K562 (cell line): ENCODE measurements around the gene TRANK1. TPM values are rescaled to one million over a fixed set of nuclear protein-coding genes. Genes with fewer than 3 reads are reported as not detected.

Experiments used
- ATAC-seq: fragments of 200-7000 bp; cut with Tn5 transposase; 3 replicates; pipeline ENCODE4 v1.9.1; 2020; ENCODE audit warnings: moderate library complexity
- BruUV-seq: library from RNA; stranded (reverse); fragments of 400-500 nt; replicated peaks from 2 replicates; lab custom pipeline; 2021; lab: Mats Ljungman, UMichigan
- CTCF ChIA-PET: fragments of 300-600 bp; formaldehyde crosslinking; extraction: SDS; loops from one replicate; lab custom pipeline; 2021; ENCODE audit warnings: low intra/inter-chr PET ratio; lab: Yijun Ruan, JAX
- POLR2A ChIA-PET: fragments of 300-600, 350-650 bp; sonication (Branson Sonifier 250); formaldehyde crosslinking; extraction: SDS; loops from one replicate; lab custom pipeline; 2021; ENCODE audit warnings: antibody characterized with exemption, inconsistent platforms; lab: Yijun Ruan, JAX
- DNase-seq, 4 experiments: peaks; one replicate each; pipeline versions ENCODE4 v3.0.0 to v3.0.0-alpha.2; 2011 to 2018; ENCODE audit warnings: low spot score in 3 of 4, mixed read lengths in 3 of 4; ENCODE audit errors: extremely low read depth in 1 of 4
- FAIRE-seq: peaks from 2 replicates; lab custom pipeline; 2011; peaks lifted over from hg19 to GRCh38; lab: Jason Lieb, UNC
- H2AFZ ChIP-seq: 2 replicates; pipeline ENCODE4 v1.6.0; 2011; ENCODE audit warnings: low read depth, low read length, control low read depth, inconsistent platforms
- H3K27ac ChIP-seq: fragments of 200-600 bp; 3 replicates; pipeline ENCODE4 v1.8.0; 2011; ENCODE audit warnings: low read depth, mild to moderate bottlenecking, control low read depth, inconsistent platforms, low read length, moderate library complexity, mixed read lengths; ENCODE audit errors: extremely low read depth
- H3K27me3 ChIP-seq, 2 experiments: fragments of 300-600 bp in 1 of 2; 2 replicates in 1 of 2; 3 replicates in 1 of 2; pipeline versions ENCODE4 v1.6.0 to v1.8.0; 2011; ENCODE audit warnings: inconsistent platforms in 2 of 2, low read length in 2 of 2, mild to moderate bottlenecking in 1 of 2, mixed read lengths in 1 of 2, moderate library complexity in 1 of 2; ENCODE audit not compliant: control insufficient read depth in 2 of 2, insufficient read depth in 2 of 2
- H3K36me3 ChIP-seq: fragments of 300-600 bp; 3 replicates; pipeline ENCODE4 v1.8.0; 2011; ENCODE audit warnings: mild to moderate bottlenecking, low read length, inconsistent platforms; ENCODE audit not compliant: control insufficient read depth, insufficient read depth
- H3K4me1 ChIP-seq, 2 experiments: fragments of 200-600 bp in 1 of 2; replicated peaks in 1 of 2; 2 replicates in 1 of 2; 3 replicates in 1 of 2; pipeline versions ENCODE4 v1.5.1 to v1.8.0; 2011; ENCODE audit warnings: inconsistent platforms in 2 of 2, low read length in 2 of 2, mild to moderate bottlenecking in 1 of 2, mixed read lengths in 1 of 2, moderate library complexity in 1 of 2; ENCODE audit not compliant: control insufficient read depth in 2 of 2, insufficient read depth in 2 of 2
- H3K4me2 ChIP-seq: 2 replicates; pipeline ENCODE4 v1.6.1; 2011; ENCODE audit warnings: low read length, control low read depth, inconsistent platforms, mixed read lengths; ENCODE audit not compliant: insufficient read depth
- H3K4me3 ChIP-seq: fragments of 200-600 bp; sonication (generic), shearing (Covaris generic); 2 replicates; pipeline ENCODE4 v1.5.1; 2016; ENCODE audit warnings: control low read depth, inconsistent platforms
- H3K79me2 ChIP-seq: fragments of 200-600 bp; 3 replicates; pipeline ENCODE4 v1.8.0; 2011; ENCODE audit warnings: low read length, inconsistent platforms; ENCODE audit not compliant: control insufficient read depth, insufficient read depth
- H3K9ac ChIP-seq, 2 experiments: 2 replicates each; pipeline versions ENCODE4 v1.6.0 to v1.6.1; 2011; ENCODE audit warnings: low read depth in 2 of 2, low read length in 2 of 2, control low read depth in 1 of 2, inconsistent platforms in 1 of 2, mild to moderate bottlenecking in 1 of 2, mixed read lengths in 1 of 2; ENCODE audit not compliant: insufficient read depth in 1 of 2
- H3K9me1 ChIP-seq: one replicate; pipeline ENCODE4 v1.6.0; 2011; ENCODE audit warnings: inconsistent platforms, mild to moderate bottlenecking, low read length, moderate library complexity; ENCODE audit not compliant: control insufficient read depth, insufficient read depth
- H3K9me3 ChIP-seq: replicated peaks from 2 replicates; pipeline ENCODE4 v1.5.1; 2011; ENCODE audit warnings: low read depth, low read length, inconsistent platforms; ENCODE audit not compliant: control insufficient read depth, insufficient read depth
- H4K20me1 ChIP-seq: replicated peaks from 2 replicates; pipeline ENCODE4 v1.6.1; 2011; ENCODE audit warnings: low read length, inconsistent platforms, mixed read lengths; ENCODE audit not compliant: control insufficient read depth, insufficient read depth
- CTBP1 ChIP-seq: fragments of 450-650 bp; IDR thresholded peaks from 2 replicates; pipeline ENCODE4 v1.6.1; 2016; ENCODE audit warnings: borderline replicate concordance
- EP300 ChIP-seq: IDR thresholded peaks from 2 replicates; pipeline ENCODE4 v1.6.1; 2012; ENCODE audit warnings: low read length, improper control_type of control experiment
- ESRRA ChIP-seq: fragments of 450-650 bp; IDR thresholded peaks from 2 replicates; pipeline ENCODE4 v1.6.1; 2014; ENCODE audit warnings: low read depth, mild to moderate bottlenecking, moderate library complexity, borderline replicate concordance
- KDM1A ChIP-seq, 2 experiments: fragments of 450-650 bp; IDR thresholded peaks; 2 replicates each; pipeline ENCODE4 v1.6.1; 2016; ENCODE audit warnings: mild to moderate bottlenecking in 2 of 2
- MEIS2 ChIP-seq: fragments of 450-650 bp; IDR thresholded peaks from 2 replicates; pipeline ENCODE4 v1.6.1; 2014; ENCODE audit warnings: mild to moderate bottlenecking; ENCODE audit not compliant: partially characterized antibody
- MTA1 ChIP-seq: fragments of 450-650 bp; IDR thresholded peaks from 2 replicates; pipeline ENCODE4 v1.6.1; 2017; ENCODE audit warnings: borderline replicate concordance
- NCOA1 ChIP-seq: fragments of 450-650 bp; IDR thresholded peaks from 2 replicates; pipeline ENCODE4 v1.6.1; 2016; ENCODE audit warnings: low read depth
- SMARCA4 ChIP-seq: fragments of 450-650 bp; IDR thresholded peaks from 2 replicates; pipeline ENCODE4 v1.6.1; 2016
- SOX6 ChIP-seq: fragments of 450-650 bp; IDR thresholded peaks from 2 replicates; pipeline ENCODE4 v1.6.1; 2014; ENCODE audit warnings: mild to moderate bottlenecking
- ZEB2 ChIP-seq: fragments of 450-650 bp; IDR thresholded peaks from 2 replicates; pipeline ENCODE4 v1.6.1; 2016
- ZNF318 ChIP-seq, 2 experiments: fragments of 450-650 bp; IDR thresholded peaks; 2 replicates each; pipeline ENCODE4 v1.6.1; 2016; ENCODE audit warnings: mild to moderate bottlenecking in 2 of 2, borderline replicate concordance in 1 of 2, low read depth in 1 of 2, moderate library complexity in 1 of 2
- WGBS: fragments of 100-300 bp; shearing (Covaris generic); methylation state at CpG from one replicate; pipeline ENCODE4 v1.1.6; 2016; ENCODE audit warnings: low coverage, mixed read lengths; ENCODE audit not compliant: insufficient coverage; ENCODE audit errors: missing lambda C conversion rate; 5-methylcytosine and 5-hydroxymethylcytosine counted together
- in situ Hi-C: fragments of 300-500 bp; cut with MboI; formaldehyde crosslinking; loops from 4 replicates; pipeline ENCODE4 v1.15.0; 2018; ENCODE audit warnings: inconsistent platforms, mixed read lengths
- intact Hi-C: fragments of 100-400 bp; cut with micrococcal nuclease; formaldehyde crosslinking; loops from 2 replicates; pipeline ENCODE4 v1.14.2; 2022
- polyA plus RNA-seq, 8 experiments: library from polyadenylated mRNA; depleted of rRNA in 4 of 8; stranded (reverse) in 5 of 8; unstranded in 3 of 8; fragments of >200 nt; fragmentation: Nextera tagmentation in 2 of 8; fragmentation: Illumina TruSeq in 1 of 8; extraction: Ambion mirVana in 2 of 8; extraction: Trizol in 1 of 8; gene quantifications; 2 replicates each; pipeline versions ENCODE4 v1.2.1 to v1.2.3, GENCODE V29; 2011 to 2014; ENCODE audit warnings: inconsistent platforms in 1 of 8, missing spikeins in 1 of 8
- total RNA-seq, 7 experiments: library from RNA; depleted of rRNA in 6 of 7; stranded (reverse); fragments of >200 nt in 6 of 7; fragmentation: Illumina TruSeq in 2 of 7; extraction: Trizol in 2 of 7; gene quantifications; 2 replicates each; pipeline versions ENCODE4 v1.2.1 to v1.2.3, GENCODE V29; 2011 to 2021; ENCODE audit warnings: low replicate concordance in 1 of 7
- TF ChIP-seq, protein P1 (sequence below): fragments of 450-650 bp; IDR thresholded peaks from 2 replicates; pipeline ENCODE4 v1.6.1; 2016

TRANK1 gene
- total and polyA plus RNA-seq, 9 of the 15 experiments (the other 6 are each of a cell fraction or from before 2014, with no cell fraction given): 0.41 to 5.3 (median 2.1) TPM

DNA sequence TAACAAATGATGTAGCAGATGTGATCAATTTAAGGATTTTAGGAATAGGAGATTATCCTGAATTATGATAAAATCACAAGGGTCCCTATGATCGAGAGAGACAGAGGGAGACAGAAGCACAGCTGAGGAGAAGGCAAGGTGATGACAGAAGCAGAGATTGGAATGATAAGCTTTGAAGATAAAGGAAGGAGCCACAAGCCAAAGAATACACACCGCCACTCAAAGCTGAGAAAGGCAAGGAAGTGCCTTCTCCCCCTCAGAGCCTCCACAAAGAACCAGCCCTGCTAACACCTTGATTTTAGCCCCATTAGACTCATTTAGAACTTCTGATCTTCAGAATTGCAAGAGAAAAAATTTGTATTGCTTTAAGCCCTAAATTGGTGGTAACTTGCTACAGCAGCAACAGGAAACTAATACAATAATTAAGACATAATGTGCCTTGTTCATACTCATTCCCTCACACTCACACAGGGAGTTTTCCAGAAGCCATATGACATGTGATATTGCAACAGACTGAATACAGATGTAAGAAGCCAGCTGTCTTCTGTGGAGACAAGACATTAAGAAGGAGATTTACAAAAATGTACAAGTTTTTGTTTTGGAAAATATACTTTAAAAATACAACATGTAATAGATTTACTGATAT, 38.2 kb downstream of the TRANK1 start:
- no peaks in the 10 kb centered on the region for H3K36me3 ChIP-seq
- 13% methylated on average over 2 of the region's 2 CpGs for WGBS
- H3K4me2 ChIP-seq: no peak overlapping the region
- intact Hi-C loops: no loop called here
- no peaks in the 10 kb centered on the region for H4K20me1 ChIP-seq
- H3K9ac ChIP-seq: no peak overlapping the region
- ATAC-seq: no peak
- H3K27ac ChIP-seq: no peak overlapping the region
- no peak for FAIRE-seq
- no peaks in the 10 kb centered on the region for H3K79me2 ChIP-seq
- H2AFZ ChIP-seq: no peak overlapping the region
- no TSS peak for BruUV-seq
- no peaks in the 10 kb centered on the region for H3K9me1 ChIP-seq
- H3K4me3 ChIP-seq: no peak overlapping the region
- in situ Hi-C loops: no loop called here
- no peak for DNase-seq
- peaks cover 25 to 26% of the 10 kb centered on the region in 2 experiments for H3K4me1 ChIP-seq
- CTCF ChIA-PET: no interaction called here
- H3K27me3 ChIP-seq: no peaks in the 10 kb centered on the region
- POLR2A ChIA-PET: interaction anchor here (0.6 to 3.2 kb wide), 10 partner anchors 8 to 736 kb away, joined by 3 to 14 read pairs (median 4); partner anchors contain the start of genes EPM2AIP1 and MLH1
- H3K9me3 ChIP-seq: no peaks in the 10 kb centered on the region
- TF ChIP-seq, protein P1, sequence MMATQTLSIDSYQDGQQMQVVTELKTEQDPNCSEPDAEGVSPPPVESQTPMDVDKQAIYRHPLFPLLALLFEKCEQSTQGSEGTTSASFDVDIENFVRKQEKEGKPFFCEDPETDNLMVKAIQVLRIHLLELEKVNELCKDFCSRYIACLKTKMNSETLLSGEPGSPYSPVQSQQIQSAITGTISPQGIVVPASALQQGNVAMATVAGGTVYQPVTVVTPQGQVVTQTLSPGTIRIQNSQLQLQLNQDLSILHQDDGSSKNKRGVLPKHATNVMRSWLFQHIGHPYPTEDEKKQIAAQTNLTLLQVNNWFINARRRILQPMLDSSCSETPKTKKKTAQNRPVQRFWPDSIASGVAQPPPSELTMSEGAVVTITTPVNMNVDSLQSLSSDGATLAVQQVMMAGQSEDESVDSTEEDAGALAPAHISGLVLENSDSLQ: peak; percentile 74
- TF ChIP-seq ESRRA: peak; percentile 48; the same call in 1 of the 2 replicates
- 0 out of 4 replicates have a peak, but pooled peaks of 1 of the 2 experiments have one; percentile 8 for TF ChIP-seq KDM1A (IDR thresholded peaks at IDR 0.05)
- peak; percentile 97 for TF ChIP-seq MEIS2
- no peak for TF ChIP-seq NCOA1
- peak; percentile 60; the same call in 1 of the 2 replicates for TF ChIP-seq SMARCA4
- peak; percentile 54; the same call in 1 of the 2 replicates for TF ChIP-seq MTA1
- 0 out of 2 replicates have a peak, but pooled peaks have one; percentile 42 for TF ChIP-seq SOX6
- TF ChIP-seq CTBP1: peak; percentile 74
- TF ChIP-seq ZEB2: peak; percentile 65; the same call in 1 of the 2 replicates
- peak; percentile 42; the same call in 1 of the 2 replicates for TF ChIP-seq EP300
- peak in 1 of 2 experiments; percentile 69; a peak in 1 of 4 replicates for TF ChIP-seq ZNF318 (IDR thresholded peaks at IDR 0.05; ENCODE audit: borderline replicate concordance in 1 of 2, low read depth in 1 of 2)
